B cell (primary cell): Measurements from ENCODE around the gene FTH1. TPM values are rescaled to one million over a fixed set of nuclear protein-coding genes. Genes with fewer than 3 reads are reported as not detected.

ENCODE experiments used
- ATAC-seq: fragments of 200-7000 bp; cut with Tn5 transposase; one replicate; pipeline ENCODE4 v1.10.0; 2021; ENCODE audit warnings: low read depth, mild to moderate bottlenecking, moderate number of reproducible peaks, moderate library complexity
- CTCF ChIA-PET: fragments of 350-600 bp; sonication (Branson Sonifier 250); formaldehyde crosslinking; loops from one replicate; lab custom pipeline; 2021; ENCODE audit warnings: antibody characterized with exemption, inconsistent platforms; lab: Charles Lee
- POLR2A ChIA-PET: fragments of 350-600 bp; sonication (Branson Sonifier 250); formaldehyde crosslinking; loops from one replicate; lab custom pipeline; 2021; ENCODE audit warnings: antibody characterized with exemption; lab: Charles Lee
- DNase-seq: peaks from one replicate; pipeline ENCODE4 v3.0.0; 2013
- H2AFZ ChIP-seq: 2 replicates; pipeline ENCODE4 v1.6.1; 2012; ENCODE audit warnings: mild to moderate bottlenecking, low read depth, low read length; ENCODE audit not compliant: insufficient read depth, poor library complexity, severe bottlenecking
- H3K27ac ChIP-seq, 2 donors: 1 replicate in 1 of 2; 2 replicates in 1 of 2; pipeline ENCODE4 v1.5.1; 2012 to 2013; ENCODE audit warnings: low read length in 2 of 2, mild to moderate bottlenecking in 2 of 2, moderate library complexity in 1 of 2
- H3K27me3 ChIP-seq, 4 experiments: fragments of 200-600 bp in 1 of 4; sonication (generic) in 1 of 4; replicated peaks in 1 of 4; 1 replicate in 2 of 4; 2 replicates in 2 of 4; pipeline versions ENCODE4 v1.6.1 to v1.7.0; 2013 to 2016; ENCODE audit warnings: low read length in 3 of 4, mild to moderate bottlenecking in 2 of 4, mixed read lengths in 1 of 4, moderate library complexity in 1 of 4; ENCODE audit not compliant: insufficient read depth in 4 of 4, control insufficient read depth in 3 of 4; ENCODE audit errors: control extremely low read depth in 1 of 4
- H3K36me3 ChIP-seq, 2 experiments: replicated peaks in 1 of 2; 1 replicate in 1 of 2; 2 replicates in 1 of 2; pipeline versions ENCODE4 v1.6.1 to v1.7.1; 2013; ENCODE audit warnings: low read length in 1 of 2; ENCODE audit not compliant: insufficient read depth in 2 of 2, control insufficient read depth in 1 of 2; ENCODE audit errors: control extremely low read depth in 1 of 2, extremely low read depth in 1 of 2
- H3K4me1 ChIP-seq, 2 donors: fragments of 200-600 bp in 1 of 2; sonication (generic) in 1 of 2; 1 replicate in 1 of 2; 2 replicates in 1 of 2; pipeline versions ENCODE4 v1.5.1 to v1.6.1; 2013 to 2017; ENCODE audit warnings: low read length in 2 of 2; ENCODE audit not compliant: control insufficient read depth in 2 of 2, insufficient read depth in 2 of 2
- H3K4me2 ChIP-seq: replicated peaks from 2 replicates; pipeline ENCODE3; 2012; ENCODE audit warnings: mild to moderate bottlenecking, low read depth, low read length; ENCODE audit not compliant: poor library complexity, severe bottlenecking
- H3K4me3 ChIP-seq, 5 experiments: fragments of 200-600 bp in 1 of 5; sonication (generic) in 1 of 5; 1 replicate in 3 of 5; 2 replicates in 2 of 5; pipeline versions ENCODE4 v1.5.1 to v1.7.0; 2011 to 2016; ENCODE audit warnings: low read length in 4 of 5, mild to moderate bottlenecking in 4 of 5, low read depth in 2 of 5, control low read depth in 1 of 5, moderate library complexity in 1 of 5; ENCODE audit not compliant: insufficient read depth in 1 of 5; ENCODE audit errors: control extremely low read depth in 1 of 5, extremely low read depth in 1 of 5
- H3K79me2 ChIP-seq: fragments of 200-600 bp; sonication (generic); one replicate; pipeline ENCODE4 v1.6.0; 2016; ENCODE audit warnings: low read length; ENCODE audit not compliant: control insufficient read depth, insufficient read depth
- H3K9ac ChIP-seq: fragments of 200-600 bp; sonication (generic); 2 replicates; pipeline ENCODE4 v1.6.1; 2017; ENCODE audit warnings: mild to moderate bottlenecking, low read length, moderate library complexity
- H3K9me3 ChIP-seq, 3 donors: one replicate each; pipeline versions ENCODE4 v1.6.1 to v1.7.1; 2013; ENCODE audit warnings: low read length in 2 of 3; ENCODE audit not compliant: control insufficient read depth in 2 of 3, insufficient read depth in 1 of 3; ENCODE audit errors: control extremely low read depth in 1 of 3
- H4K20me1 ChIP-seq: 2 replicates; pipeline ENCODE4 v1.6.0; 2012; ENCODE audit warnings: mild to moderate bottlenecking, low read length; ENCODE audit not compliant: insufficient read depth, control insufficient read depth, poor library complexity, severe bottlenecking
- H3K27ac Mint-ChIP-seq: one replicate; pipeline ENCODE4 v1.8.0; 2021; ENCODE audit warnings: mixed read lengths
- H3K27me3 Mint-ChIP-seq: one replicate; pipeline ENCODE4 v1.8.0; 2021; ENCODE audit warnings: mixed read lengths
- H3K4me1 Mint-ChIP-seq: one replicate; pipeline ENCODE4 v1.8.0; 2021; ENCODE audit warnings: mixed read lengths
- H3K4me3 Mint-ChIP-seq: one replicate; pipeline ENCODE4 v1.8.0; 2021; ENCODE audit warnings: mixed read lengths
- H3K9me3 Mint-ChIP-seq: one replicate; pipeline ENCODE4 v1.8.0; 2022; ENCODE audit warnings: mixed read lengths; ENCODE audit not compliant: insufficient read depth
- CTCF ChIP-seq: fragments of 200-600 bp; IDR thresholded peaks from one replicate; pipeline ENCODE4 v1.8.0; 2022; ENCODE audit warnings: antibody characterized with exemption, mild to moderate bottlenecking
- EZH2 ChIP-seq: IDR thresholded peaks from 2 replicates; pipeline ENCODE4 v1.6.1; 2012; ENCODE audit warnings: borderline replicate concordance, low read depth, mild to moderate bottlenecking, moderate library complexity, low read length; ENCODE audit not compliant: insufficient read depth, poor library complexity, severe bottlenecking
- WGBS: methylation state at CpG from one replicate; pipeline ENCODE4 v1.1.5; 2013; ENCODE audit warnings: missing lambda C conversion rate; ENCODE audit not compliant: insufficient coverage; 5-methylcytosine and 5-hydroxymethylcytosine counted together
- intact Hi-C: fragments of 100-400 bp; cut with micrococcal nuclease; formaldehyde crosslinking; loops from one replicate; pipeline ENCODE4 v1.10.0; 2022
- polyA plus RNA-seq: library from polyadenylated mRNA; depleted of rRNA; stranded (reverse); fragments of >200 nt; gene quantifications from 2 replicates; pipeline ENCODE4 v1.2.3, GENCODE V29; 2012
- total RNA-seq, 2 donors: library from RNA; stranded (reverse); fragments of 120-200 nt in 1 of 2; gene quantifications; 1 replicate in 1 of 2; 2 replicates in 1 of 2; pipeline versions ENCODE4 v1.2.3 to v1.2.4, GENCODE V29; 2013 to 2022

The FTH1 gene
- total and polyA plus RNA-seq, 2 donors (not counting 1 experiment from before 2014, with no cell fraction given) = 1,136 to 1,314 TPM

- H3K79me2 ChIP-seq = peaks cover 62% of the 10 kb centered on the region
- H4K20me1 ChIP-seq = peaks cover 33% of the 10 kb centered on the region
- TF ChIP-seq CTCF = no peak
- no peak for TF ChIP-seq EZH2
- H3K27me3 ChIP-seq = no peaks in the 10 kb centered on the region
- peaks cover 63% of the 10 kb centered on the region for H3K4me1 Mint-ChIP-seq
- ChIA-PET CTCF (interaction anchor here (1.2 to 4.6 kb wide), 7 partner anchors 15 to 170 kb away, joined by 4 to 62 read pairs (median 10); partner anchors contain the start of gene BEST1), POLR2A (interaction anchor here (0.7 to 1.7 kb wide), 6 partner anchors 9 to 118 kb away, joined by 3 to 6 read pairs (median 4); no protein-coding TSS in a partner anchor)
- H3K27ac Mint-ChIP-seq = peak overlapping the region; percentile 99
- ATAC-seq = no peak
- H3K36me3 ChIP-seq = peaks cover 0 to 26% of the 10 kb centered on the region in 2 experiments
- no peak overlapping the region for H3K9ac ChIP-seq
- DNase-seq = no peak
- peak overlapping the region in 2 of 5 experiments; percentile 23 to 31 for H3K4me3 ChIP-seq
- intact Hi-C loops = no loop called here
- peak overlapping the region; percentile 97 for H3K4me3 Mint-ChIP-seq
- H3K27me3 Mint-ChIP-seq = no peaks in the 10 kb centered on the region
- no peaks in the 10 kb centered on the region for H3K9me3 ChIP-seq
- H3K27ac ChIP-seq = peak overlapping the region; percentile 87 to 89
- no peak overlapping the region for H2AFZ ChIP-seq
- whole genome bisulfite sequencing = 83% methylated on average over 1 of the region's 4 CpGs
- H3K4me2 ChIP-seq = peak overlapping the region; percentile 65
- no peaks in the 10 kb centered on the region for H3K9me3 Mint-ChIP-seq
- H3K4me1 ChIP-seq = peaks cover 47 to 62% of the 10 kb centered on the region in 2 donors
Observed at GRCh38 chr11:61964058-61964665, 3.3 kb downstream of the FTH1 start.
